Pancreas (tissue), 10 donors: Measurements from ENCODE around the gene GGTLC3. TPM values are rescaled to one million over a fixed set of nuclear protein-coding genes. Genes with fewer than 3 reads are reported as not detected.
"Not testable (repeated sequence)": the region's sequence is repeated elsewhere in the genome, so short reads cannot be mapped to it uniquely, and the experiment has no call there.

Experiments used
- ATAC-seq, 4 donors: fragments of 200-7000 bp; cut with Tn5 transposase; one replicate each; pipeline versions ENCODE4 v1.8.0 to v1.9.1; 2020; ENCODE audit warnings: mild to moderate bottlenecking in 4 of 4, moderate library complexity in 4 of 4
- DNase-seq, 6 donors: peaks; one replicate each; pipeline ENCODE4 v3.0.0-alpha.2; 2020
- FAIRE-seq: peaks from 2 replicates; lab custom pipeline; 2012; peaks lifted over from hg19 to GRCh38; lab: Jason Lieb, UNC
- H3K27ac ChIP-seq, 4 donors: fragments of 200-600 bp; sonication (generic); 1 replicate in 3 of 4; 2 replicates in 1 of 4; pipeline versions ENCODE4 v1.5.0 to v1.8.0; 2020
- H3K27me3 ChIP-seq, 4 donors: fragments of 200-600 bp; one replicate each; pipeline ENCODE4 v1.8.0; 2021
- H3K36me3 ChIP-seq, 3 donors: fragments of 200-600 bp; sonication (generic) in 1 of 3; one replicate each; pipeline versions ENCODE4 v1.5.0 to v1.8.0; 2020 to 2021
- H3K4me1 ChIP-seq, 3 donors: fragments of 200-600 bp; one replicate each; pipeline ENCODE4 v1.8.0; 2021
- H3K4me3 ChIP-seq, 4 donors: fragments of 200-600 bp; sonication (generic) in 2 of 4; one replicate each; pipeline versions ENCODE4 v1.5.0 to v1.8.0; 2020 to 2021
- H3K9me3 ChIP-seq, 4 donors: fragments of 200-600 bp; one replicate each; pipeline ENCODE4 v1.8.0; 2021
- WGBS, 2 donors: extraction: QIAGEN DNeasy Blood & Tissue Kit; methylation state at CpG; one replicate each; pipeline ENCODE4 v1.1.7; 2013; 5-methylcytosine and 5-hydroxymethylcytosine counted together
- intact Hi-C, 3 donors: fragments of 100-400 bp; cut with DNase I; formaldehyde crosslinking; loops; one replicate each; pipeline versions ENCODE4 v1.11.1 to v1.14.2; 2022
- polyA plus RNA-seq, 2 donors: library from polyadenylated mRNA; stranded (reverse); fragments of 200-250 nt; gene quantifications; one replicate each; pipeline ENCODE4 v1.2.3, GENCODE V29; 2013
- total RNA-seq, 6 donors: library from RNA; stranded (reverse); fragmentation: NEBNext Ultra II Directional in 4 of 6; extraction: Animal tissue kit (Norgen Biotek cat#: 25700) in 4 of 6; gene quantifications; one replicate each; pipeline versions ENCODE4 v1.2.1 to v1.2.4, GENCODE V29; 2021 to 2023
- donor health status: healthy with polysubstance abuse.
- donor health status: DM: no; HTN: no; CAD: no; lungs with moderate emphysema.
- donor health status: DM: no; HTN: no; CAD: no.
- donor health status: control.
- donor health status: control.
- donor health status: Bipolar disorder and iron deficiency.
- donor health status: DM: yes; HTN: yes; CAD: no.
- donor health status: DM: no; HTN: no; CAD: no.
- donor health status: DM: no; HTN: no; CAD: no.
- donor health status: DM: yes; HTN: yes; CAD: no.

The GGTLC3 gene
- total and polyA plus RNA-seq, 8 donors: 0.61 TPM; not detected in 7

DNA sequence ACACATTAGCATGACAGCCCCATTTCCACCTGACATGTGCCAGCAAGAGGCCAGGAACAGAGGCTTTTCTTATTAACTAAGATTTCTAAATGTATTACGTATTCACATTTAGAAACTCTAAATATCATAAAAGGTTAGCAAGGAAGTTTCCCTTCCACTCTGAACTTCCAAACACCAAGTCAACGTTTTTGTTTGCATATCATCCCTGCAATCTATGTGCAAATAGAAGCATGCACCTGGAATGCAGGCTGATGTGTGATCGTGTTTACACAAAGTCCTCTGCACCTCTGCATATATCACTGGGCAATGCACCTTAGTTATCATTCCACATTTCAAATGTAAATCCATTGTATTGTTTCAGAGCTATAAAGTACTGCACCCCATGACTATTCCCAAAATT, 21.7 kb downstream of the GGTLC3 start:
- FAIRE-seq, DNase-seq, ATAC-seq, H3K36me3 ChIP-seq, H3K9me3 ChIP-seq, H3K27me3 ChIP-seq, H3K27ac ChIP-seq, H3K4me3 ChIP-seq, intact Hi-C loops, H3K4me1 ChIP-seq: not testable (repeated sequence)
- WGBS, 2 donors: no CpG with 5 or more reads among the region's 3 CpGs

Other genes starting within 250 kb of the GGTLC3 start
- gene TMEM191B, start 9.6 kb upstream of the GGTLC3 start, total RNA-seq: under 1 TPM in 3 of 6 donors, not detected in 3; 0.28 to 0.69 (median 0.35) TPM
- gene TMEM191B, start 9.6 kb upstream of the GGTLC3 start, polyA plus RNA-seq: 1 to 10 TPM; 1.2 to 1.6 TPM
- under 1 TPM; 0.14 to 0.47 (median 0.24) TPM for gene RIMBP3, start 93.8 kb upstream of the GGTLC3 start, total RNA-seq
- under 1 TPM; 0.02 to 0.04 TPM for gene RIMBP3, start 93.8 kb upstream of the GGTLC3 start, polyA plus RNA-seq